ENCODE measurements around the gene MEGF9. TPM values are rescaled to one million over a fixed set of nuclear protein-coding genes. Genes with fewer than 3 reads are reported as not detected.

MEGF9 gene
- polyA plus RNA-seq, 1 donor (not counting 4 experiments of a cell fraction or from before 2014, with no cell fraction given), result 11.2 TPM

- Histone ChIP-seq H3K9me3 (ENCODE audit: control insufficient read depth, low read depth, low read length) (no peaks in the 10 kb centered on the region), H2AFZ (ENCODE audit: control insufficient read depth, low read length) (no peak overlapping the region), H3K79me2 (ENCODE audit: control insufficient read depth, insufficient read depth, low read length) (no peaks in the 10 kb centered on the region), H3K36me3 (ENCODE audit: control insufficient read depth in 2 of 2, extremely low read depth in 1 of 2, insufficient read depth in 2 of 2, low read length in 2 of 2) (no peaks in the 10 kb centered on the region), H3K9me1 (ENCODE audit: control insufficient read depth, extremely low read depth, insufficient read depth, low read length) (no peaks in the 10 kb centered on the region), H4K20me1 (ENCODE audit: control insufficient read depth, extremely low read depth, insufficient read depth, low read length) (no peaks in the 10 kb centered on the region), H3K9ac (ENCODE audit: control insufficient read depth, extremely low read depth, insufficient read depth, low read length) (no peak overlapping the region), H3K4me2 (ENCODE audit: control insufficient read depth, extremely low read depth, insufficient read depth, low read depth, low read length) (no peak overlapping the region), H3K27me3 (ENCODE audit: control insufficient read depth, extremely low read depth, insufficient read depth, low read length) (no peaks in the 10 kb centered on the region), H3K27ac (ENCODE audit: control insufficient read depth, insufficient read depth, low read length) (no peak overlapping the region), H3K4me1 (ENCODE audit: control insufficient read depth, extremely low read depth, insufficient read depth, low read length) (peaks cover 5% of the 10 kb centered on the region), H3K4me3 (ENCODE audit: control insufficient read depth in 2 of 3, extremely low read depth in 1 of 3, insufficient read depth in 2 of 3, low read depth in 1 of 3, low read length in 3 of 3) (no peak overlapping the region)
- no peak for FAIRE-seq
- DNase-seq (ENCODE audit: low read depth, low spot score), result no peak
- TF ChIP-seq CTCF (optimal IDR thresholded peaks at IDR 0.05 in 1 of 3, IDR thresholded peaks at IDR 0.05 in 1 of 3, conservative IDR thresholded peaks at IDR 0.05 in 1 of 3; ENCODE audit: extremely low read depth in 1 of 3, insufficient read depth in 2 of 3, low read length in 3 of 3) (no peak), EZH2 (IDR thresholded peaks at IDR 0.05; ENCODE audit: low read length) (no peak)
- dilution Hi-C loops (cut with MboI; ENCODE audit: extremely low pct_ligation_motif_present, low sequenced_read_pairs), result no loop called here
These were observed 15.5 kb upstream of the MEGF9 start for GRCh38 chr9:120729791-120730241.

GRCh38 chr9:120726484-120726883, 12.2 kb upstream of the MEGF9 start:
- H3K4me2 ChIP-seq (ENCODE audit: control insufficient read depth, extremely low read depth, insufficient read depth, low read depth, low read length), result no peak overlapping the region
- no peak overlapping the region for H2AFZ ChIP-seq (ENCODE audit: control insufficient read depth, low read length)
- dilution Hi-C loops (cut with MboI; ENCODE audit: extremely low pct_ligation_motif_present, low sequenced_read_pairs), result no loop called here
- TF ChIP-seq EZH2 (IDR thresholded peaks at IDR 0.05; ENCODE audit: low read length) (no peak), CTCF (optimal IDR thresholded peaks at IDR 0.05 in 1 of 3, IDR thresholded peaks at IDR 0.05 in 1 of 3, conservative IDR thresholded peaks at IDR 0.05 in 1 of 3; ENCODE audit: extremely low read depth in 1 of 3, insufficient read depth in 2 of 3, low read length in 3 of 3) (no peak)
- peaks cover 5% of the 10 kb centered on the region for H3K4me1 ChIP-seq (ENCODE audit: control insufficient read depth, extremely low read depth, insufficient read depth, low read length)
- H3K9me3 ChIP-seq (ENCODE audit: control insufficient read depth, low read depth, low read length), result no peaks in the 10 kb centered on the region
- no peaks in the 10 kb centered on the region for H3K9me1 ChIP-seq (ENCODE audit: control insufficient read depth, extremely low read depth, insufficient read depth, low read length)
- FAIRE-seq (no peak), DNase-seq (ENCODE audit: low read depth, low spot score) (no peak)
- H4K20me1 ChIP-seq (ENCODE audit: control insufficient read depth, extremely low read depth, insufficient read depth, low read length), result no peaks in the 10 kb centered on the region
- no peaks in the 10 kb centered on the region for H3K79me2 ChIP-seq (ENCODE audit: control insufficient read depth, insufficient read depth, low read length)
- no peaks in the 10 kb centered on the region for H3K36me3 ChIP-seq (ENCODE audit: control insufficient read depth in 2 of 2, extremely low read depth in 1 of 2, insufficient read depth in 2 of 2, low read length in 2 of 2)
- H3K4me3 ChIP-seq (ENCODE audit: control insufficient read depth in 2 of 3, extremely low read depth in 1 of 3, insufficient read depth in 2 of 3, low read depth in 1 of 3, low read length in 3 of 3), result no peak overlapping the region
- no peak overlapping the region for H3K27ac ChIP-seq (ENCODE audit: control insufficient read depth, insufficient read depth, low read length)
- H3K27me3 ChIP-seq (ENCODE audit: control insufficient read depth, extremely low read depth, insufficient read depth, low read length), result no peaks in the 10 kb centered on the region
- H3K9ac ChIP-seq (ENCODE audit: control insufficient read depth, extremely low read depth, insufficient read depth, low read length), result no peak overlapping the region

Measured in keratinocyte (primary cell).